Spinal cord (tissue), 10 donors: ENCODE data around the gene TCFL5. TPM values are rescaled to one million over a fixed set of nuclear protein-coding genes. Genes with fewer than 3 reads are reported as not detected.

Experiments
- DNase-seq, 6 donors: peaks; one replicate each; pipeline versions ENCODE4 v3.0.0 to v3.0.0-alpha.2; 2013 to 2015; ENCODE audit warnings: low spot score in 6 of 6, low read depth in 4 of 6
- H3K27ac ChIP-seq: one replicate; pipeline ENCODE4 v1.5.1; 2013; ENCODE audit warnings: low read depth, low read length, control low read depth
- H3K27me3 ChIP-seq: one replicate; pipeline ENCODE4 v1.6.1; 2013; ENCODE audit warnings: low read length; ENCODE audit not compliant: control insufficient read depth, insufficient read depth
- H3K36me3 ChIP-seq: one replicate; pipeline ENCODE4 v1.6.1; 2013; ENCODE audit warnings: low read length; ENCODE audit not compliant: control insufficient read depth, insufficient read depth
- H3K4me1 ChIP-seq: one replicate; pipeline ENCODE4 v1.6.1; 2013; ENCODE audit warnings: low read length; ENCODE audit not compliant: control insufficient read depth, insufficient read depth
- H3K4me3 ChIP-seq: one replicate; pipeline ENCODE4 v1.5.1; 2013; ENCODE audit warnings: low read depth, low read length, control low read depth
- H3K9me3 ChIP-seq: one replicate; pipeline ENCODE4 v1.6.1; 2013; ENCODE audit warnings: low read length; ENCODE audit not compliant: control insufficient read depth, insufficient read depth
- WGBS: methylation state at CpG from one replicate; pipeline ENCODE4 v1.1.5; 2013; ENCODE audit warnings: missing lambda C conversion rate; ENCODE audit not compliant: insufficient coverage; 5-methylcytosine and 5-hydroxymethylcytosine counted together
- polyA plus RNA-seq, 2 donors: library from polyadenylated mRNA; unstranded; fragments of 120-200 nt; gene quantifications; one replicate each; pipeline ENCODE4 v1.2.1, GENCODE V29; 2013; ENCODE audit not compliant: insufficient read length in 2 of 2
- total RNA-seq, 2 donors: library from RNA; depleted of rRNA in 1 of 2; stranded (reverse); fragments of 120-200 nt in 1 of 2; fragments of >200 nt in 1 of 2; gene quantifications; one replicate each; pipeline versions ENCODE4 v1.2.3 to v1.2.4, GENCODE V29; 2013 to 2014
- donor health status: healthy.

TCFL5 gene
- total and polyA plus RNA-seq, 4 donors, result 12.3 to 16.3 (median 14.3) TPM

DNA sequence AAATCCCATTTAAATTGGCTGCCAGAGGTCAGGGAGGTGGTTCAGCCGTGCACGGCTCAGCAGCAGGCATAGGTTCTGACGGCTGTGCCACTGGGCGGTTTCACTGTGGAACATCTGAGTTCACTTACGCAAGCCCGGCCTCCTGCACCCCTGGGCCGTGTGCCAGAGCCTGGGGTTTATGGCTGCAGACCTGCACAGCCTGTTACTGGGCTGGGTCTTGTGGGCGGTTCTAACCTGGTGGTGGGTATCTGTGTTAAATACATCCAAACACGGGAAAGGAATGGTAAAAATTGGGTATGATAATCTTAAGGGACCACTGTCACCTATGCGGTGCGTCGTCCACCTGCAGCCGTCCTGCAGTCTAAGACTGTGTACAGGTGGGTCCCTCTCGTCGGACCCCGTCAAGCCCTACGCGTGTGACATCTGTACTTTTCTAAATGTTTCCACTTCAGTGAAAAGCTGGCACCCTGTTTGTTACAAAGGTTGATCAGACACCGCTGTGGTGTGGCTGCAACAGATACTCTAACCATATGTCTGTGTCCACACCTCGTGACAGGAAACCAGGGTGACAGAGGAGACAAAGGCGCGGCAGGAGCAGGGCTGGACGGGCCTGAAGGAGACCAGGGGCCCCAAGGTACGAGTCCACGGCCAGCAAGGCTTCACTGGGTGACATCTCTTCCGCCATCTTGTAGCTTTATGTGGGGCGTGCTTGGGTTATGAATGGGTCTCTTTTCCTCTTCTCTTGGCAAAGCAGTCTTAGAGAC, 23.3 kb downstream of the TCFL5 start:
- Histone ChIP-seq H3K27me3 (no peaks in the 10 kb centered on the region), H3K27ac (no peak overlapping the region), H3K4me3 (no peak overlapping the region), H3K36me3 (peaks cover 26% of the 10 kb centered on the region), H3K4me1 (peaks cover 3% of the 10 kb centered on the region), H3K9me3 (no peaks in the 10 kb centered on the region)
- whole genome bisulfite sequencing, result 88% methylated on average over 25 of the region's 27 CpGs
- no peak for DNase-seq

DNA sequence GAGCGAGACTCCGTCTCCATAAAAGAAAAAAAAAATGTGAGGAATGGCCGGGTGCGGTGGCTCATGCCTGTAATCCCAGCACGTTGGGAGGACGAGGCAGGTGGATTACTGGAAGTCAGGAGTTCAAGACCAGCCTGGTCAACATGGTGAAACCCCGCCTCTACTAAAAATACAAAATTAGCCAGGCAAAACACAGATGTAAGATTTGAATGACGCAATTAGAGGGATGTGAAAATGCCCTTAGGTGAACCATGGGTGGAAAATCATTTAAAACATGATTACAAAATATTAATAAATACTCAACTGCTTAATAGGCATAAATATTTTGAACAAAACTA, 23.9 kb downstream of the TCFL5 start:
- Histone ChIP-seq H3K27ac (no peak overlapping the region), H3K4me1 (peaks cover 9% of the 10 kb centered on the region), H3K27me3 (no peaks in the 10 kb centered on the region), H3K36me3 (peaks cover 26% of the 10 kb centered on the region), H3K9me3 (no peaks in the 10 kb centered on the region), H3K4me3 (no peak overlapping the region)
- DNase-seq, result no peak
- WGBS, result 87% methylated on average over 3 of the region's 8 CpGs

DNA sequence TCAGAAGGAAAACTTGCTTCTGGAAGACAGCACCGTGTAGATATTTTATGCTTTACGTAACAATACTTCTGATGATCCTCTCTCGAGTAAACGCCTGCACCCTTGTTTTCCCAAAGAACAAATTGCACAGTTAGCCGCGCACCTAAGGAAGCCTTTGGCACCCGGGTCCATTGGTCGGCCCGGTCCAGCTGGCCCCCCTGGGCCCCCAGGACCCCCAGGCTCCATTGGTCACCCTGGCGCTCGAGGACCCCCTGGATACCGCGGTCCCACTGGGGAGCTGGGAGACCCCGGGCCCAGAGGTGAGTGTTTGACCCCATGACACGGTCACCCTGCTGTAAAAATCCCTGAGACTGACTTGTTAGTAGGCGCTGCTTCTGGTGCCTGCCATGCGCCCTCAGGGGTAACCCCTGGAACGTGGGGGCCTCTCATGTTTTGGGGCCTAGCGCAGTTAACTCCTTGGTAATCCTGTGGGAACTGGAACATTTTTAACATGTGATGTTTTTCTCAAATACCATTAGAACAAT, 24.6 kb downstream of the TCFL5 start:
- peaks cover 26% of the 10 kb centered on the region for H3K36me3 ChIP-seq
- no peak overlapping the region for H3K27ac ChIP-seq
- H3K4me3 ChIP-seq, result no peak overlapping the region
- no peaks in the 10 kb centered on the region for H3K9me3 ChIP-seq
- peaks cover 16% of the 10 kb centered on the region for H3K4me1 ChIP-seq
- no peak for DNase-seq
- H3K27me3 ChIP-seq, result no peaks in the 10 kb centered on the region
- 94% methylated on average over 17 of the region's 19 CpGs for WGBS

DNA sequence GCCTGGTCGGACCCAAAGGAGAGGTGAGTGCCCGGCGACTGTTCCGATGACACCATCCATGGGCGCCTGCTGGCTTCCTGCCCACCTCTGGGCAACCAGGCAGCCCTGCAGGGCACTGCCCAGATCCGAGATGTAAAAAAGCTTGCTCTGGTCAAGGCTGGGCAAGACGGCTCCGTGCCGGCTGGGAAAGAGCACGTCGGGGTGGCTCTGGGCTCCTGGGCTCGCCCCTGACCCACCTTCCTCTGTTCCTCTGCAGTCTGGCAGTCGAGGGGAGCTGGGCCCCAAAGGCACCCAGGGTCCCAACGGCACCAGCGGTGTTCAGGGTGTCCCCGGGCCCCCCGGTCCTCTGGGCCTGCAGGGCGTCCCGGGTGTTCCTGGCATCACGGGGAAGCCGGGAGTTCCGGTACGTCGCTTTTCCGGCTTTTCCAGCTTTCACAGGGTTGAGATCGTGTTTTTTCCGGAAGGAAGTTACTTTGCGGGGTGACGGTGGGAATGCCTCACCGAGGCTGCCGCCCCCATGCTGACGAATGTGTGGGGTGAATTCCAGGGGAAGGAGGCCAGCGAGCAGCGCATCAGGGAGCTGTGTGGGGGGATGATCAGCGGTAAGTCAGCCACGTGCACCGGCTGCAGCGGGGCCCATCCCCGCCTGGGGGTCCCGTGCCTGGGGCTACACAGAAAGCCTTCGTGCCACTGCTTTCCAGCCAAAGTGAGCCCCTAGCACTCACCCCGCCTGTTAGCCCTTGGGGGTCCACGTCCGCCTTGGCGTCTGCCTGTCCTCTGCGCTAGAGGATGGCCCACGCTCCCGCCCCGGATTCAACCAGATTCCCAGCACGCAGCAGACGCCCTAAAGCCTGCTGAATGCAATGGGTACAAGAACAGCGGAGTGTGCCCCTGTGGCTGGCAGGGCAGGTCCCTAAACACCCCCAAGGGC, 25.4 kb downstream of the TCFL5 start:
- Histone ChIP-seq H3K4me3 (no peak overlapping the region), H3K27me3 (no peaks in the 10 kb centered on the region), H3K4me1 (peaks cover 24% of the 10 kb centered on the region), H3K9me3 (no peaks in the 10 kb centered on the region), H3K36me3 (peaks cover 29% of the 10 kb centered on the region), H3K27ac (no peak overlapping the region)
- DNase-seq, result no peak
- 79% methylated on average over 51 of the region's 52 CpGs for WGBS

DNA sequence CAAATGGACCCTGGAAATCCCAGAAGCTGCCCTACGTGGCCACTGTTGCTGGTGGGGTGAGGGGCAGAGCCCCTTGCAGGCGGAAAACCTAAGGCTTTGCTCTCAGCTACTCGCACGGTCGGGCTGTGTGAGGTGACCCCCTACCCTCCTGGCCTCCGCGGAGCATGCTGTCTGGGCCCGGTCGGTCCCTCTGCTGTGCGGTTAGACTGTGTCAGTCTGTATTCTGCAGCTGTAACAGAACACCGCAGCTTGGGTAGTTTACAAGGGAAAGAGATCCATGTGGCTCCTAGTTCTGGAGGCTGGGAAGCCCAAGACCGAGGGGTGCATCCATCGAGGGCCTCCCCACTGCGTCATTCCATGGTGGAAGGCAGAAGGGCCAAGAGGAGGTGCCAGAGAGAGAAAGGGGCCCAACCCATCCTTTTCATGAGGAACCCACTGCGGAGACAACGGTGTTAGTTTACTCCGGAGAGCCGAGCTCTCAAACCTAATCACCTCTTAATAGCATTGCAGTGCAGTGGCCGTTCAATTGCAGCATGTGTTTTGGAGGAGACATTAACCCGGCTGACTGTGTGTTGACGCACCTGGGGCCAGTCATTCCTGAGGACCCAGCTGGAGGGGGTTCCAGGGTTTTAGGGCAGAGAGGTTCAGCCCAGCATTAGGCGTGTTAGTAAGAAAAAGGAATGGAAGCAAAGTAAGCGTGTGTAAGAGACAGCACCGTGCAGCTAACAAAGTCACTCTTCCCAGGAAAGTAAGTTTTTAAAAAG, 26.5 kb downstream of the TCFL5 start:
- no peaks in the 10 kb centered on the region for H3K9me3 ChIP-seq
- DNase-seq, result no peak
- no peak overlapping the region for H3K4me3 ChIP-seq
- H3K4me1 ChIP-seq, result peaks cover 28% of the 10 kb centered on the region
- peaks cover 30% of the 10 kb centered on the region for H3K36me3 ChIP-seq
- no peaks in the 10 kb centered on the region for H3K27me3 ChIP-seq
- 79% methylated on average over 18 of the region's 24 CpGs for WGBS
- H3K27ac ChIP-seq, result no peak overlapping the region

DNA sequence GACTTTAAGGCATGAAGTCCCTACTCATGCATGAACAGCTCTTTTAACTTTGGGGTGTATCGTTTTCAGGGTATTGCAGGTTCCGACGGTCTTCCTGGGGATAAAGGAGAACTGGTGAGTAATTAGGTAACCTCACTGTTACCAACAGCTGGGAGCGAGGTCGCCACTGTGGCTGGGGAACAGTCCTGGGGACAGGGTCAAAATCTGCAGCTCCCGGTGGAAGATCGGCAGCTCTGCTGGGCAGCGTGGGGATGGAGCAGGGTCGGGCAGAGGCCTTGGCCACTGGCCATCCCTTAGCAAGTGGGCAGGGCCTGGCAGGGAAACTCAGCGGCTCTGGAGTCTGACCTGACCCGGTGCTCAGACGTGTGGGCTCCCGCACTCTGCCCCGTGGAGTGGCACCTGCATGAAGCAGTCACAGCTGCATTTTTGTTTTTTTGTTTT, 28.7 kb downstream of the TCFL5 start:
- Histone ChIP-seq H3K4me3 (no peak overlapping the region), H3K27ac (no peak overlapping the region)
- WGBS, result 45% methylated on average over 13 of the region's 14 CpGs

DNA sequence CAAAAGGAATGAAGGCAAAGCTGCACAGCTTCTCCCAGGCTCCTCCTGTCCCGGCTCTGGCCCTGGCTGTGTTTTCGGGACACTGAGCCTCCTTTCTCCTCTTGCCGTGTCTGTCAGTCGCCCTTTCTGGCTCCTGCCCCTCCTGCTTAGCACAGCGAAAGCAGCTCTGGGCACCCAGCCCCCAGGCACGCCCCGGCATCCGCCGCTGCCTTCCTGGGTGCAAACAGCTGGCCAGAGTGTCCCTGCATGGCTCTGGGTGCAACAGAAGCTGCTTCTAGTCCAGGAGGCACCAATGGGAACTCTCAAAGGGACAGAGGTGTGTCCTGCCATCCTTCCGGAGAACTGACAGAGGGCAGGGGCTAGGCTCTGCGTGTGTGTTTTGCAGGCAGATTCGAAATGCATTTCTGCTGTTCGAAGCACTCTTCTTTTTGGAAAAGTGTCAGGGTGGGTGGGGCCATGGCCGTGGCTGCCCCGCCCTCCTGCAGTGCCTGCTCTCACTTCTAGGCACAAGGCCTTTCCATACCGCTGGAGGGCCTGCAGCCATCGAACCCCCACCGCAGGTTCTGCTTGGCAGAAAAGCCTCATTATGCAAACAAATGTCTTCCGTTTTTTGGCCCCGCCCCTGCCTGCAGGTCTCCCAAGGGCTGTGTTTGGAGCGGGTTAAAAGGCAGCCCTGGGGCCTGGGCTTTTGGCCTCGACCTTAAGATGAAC, 29.3 kb downstream of the TCFL5 start:
- 43% methylated on average over 21 of the region's 22 CpGs for WGBS
- H3K4me1 ChIP-seq, result peaks cover 29% of the 10 kb centered on the region
- no peak overlapping the region for H3K4me3 ChIP-seq
- H3K27me3 ChIP-seq, result no peaks in the 10 kb centered on the region
- peak in 1 of 6 donors; percentile 71 for DNase-seq
- no peak overlapping the region for H3K27ac ChIP-seq
- H3K9me3 ChIP-seq, result no peaks in the 10 kb centered on the region
- peaks cover 46% of the 10 kb centered on the region for H3K36me3 ChIP-seq

More for the DNA sequence above, 28.7 kb downstream of the TCFL5 start:
- Histone ChIP-seq H3K4me1 (peaks cover 29% of the 10 kb centered on the region), H3K27me3 (no peaks in the 10 kb centered on the region), H3K9me3 (no peaks in the 10 kb centered on the region), H3K36me3 (peaks cover 41% of the 10 kb centered on the region)
- DNase-seq, result no peak

DNA sequence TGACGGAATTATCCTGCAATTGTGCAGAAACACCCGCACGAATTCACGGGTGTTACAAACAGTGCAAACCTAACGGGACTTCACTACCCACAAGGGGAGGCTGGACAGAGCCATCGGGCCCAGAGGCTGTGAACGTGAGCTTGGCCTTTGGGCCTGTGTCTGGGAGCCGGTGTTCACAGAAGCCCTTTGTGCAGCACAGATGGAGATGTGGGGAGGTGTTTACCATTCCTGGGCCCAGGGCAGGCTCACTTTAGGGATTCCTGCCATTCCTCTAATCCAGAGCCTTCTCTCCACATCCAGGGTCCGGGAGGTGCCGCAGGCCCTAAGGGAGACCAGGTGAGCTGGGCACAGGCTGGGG, 29.8 kb downstream of the TCFL5 start:
- 73% methylated on average over 8 of the region's 10 CpGs for WGBS
- Histone ChIP-seq H3K4me1 (peaks cover 29% of the 10 kb centered on the region), H3K9me3 (no peaks in the 10 kb centered on the region), H3K27me3 (no peaks in the 10 kb centered on the region), H3K4me3 (no peak overlapping the region), H3K36me3 (peaks cover 47% of the 10 kb centered on the region), H3K27ac (no peak overlapping the region)
- DNase-seq, result no peak

DNA sequence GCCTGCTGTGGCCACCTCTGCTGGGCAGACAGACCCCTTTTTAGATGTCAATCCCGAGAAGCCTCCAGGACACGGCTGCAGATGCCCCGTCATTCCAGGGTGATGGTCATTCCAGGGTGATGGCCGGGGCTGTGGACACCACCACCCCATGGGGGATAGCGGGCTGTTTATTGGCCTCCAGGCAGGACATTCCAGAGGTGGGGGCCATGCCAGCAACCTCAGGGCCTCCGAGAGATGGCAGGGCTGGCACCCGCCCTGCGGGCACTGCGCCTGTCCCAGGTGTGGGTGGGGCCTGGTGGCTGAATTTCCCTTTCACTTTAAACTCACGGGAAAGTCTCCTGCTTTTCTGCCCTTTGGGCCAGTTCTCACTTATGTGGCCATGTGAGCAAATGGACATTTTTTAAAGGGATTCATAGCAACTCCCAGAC, 30.2 kb downstream of the TCFL5 start:
- DNase-seq, result no peak
- no peaks in the 10 kb centered on the region for H3K9me3 ChIP-seq
- H3K4me3 ChIP-seq, result no peak overlapping the region
- WGBS, result 83% methylated on average over 5 of the region's 10 CpGs
- peaks cover 49% of the 10 kb centered on the region for H3K36me3 ChIP-seq
- H3K27ac ChIP-seq, result no peak overlapping the region
- peaks cover 29% of the 10 kb centered on the region for H3K4me1 ChIP-seq
- no peaks in the 10 kb centered on the region for H3K27me3 ChIP-seq
